ENCODE data around the gene EFNB3.

EFNB3 gene

GRCh38 chr17:7697828-7698588, 7.0 kb upstream of the EFNB3 start:
- DNase-seq (ENCODE audit: low read depth in 2 of 2) = no peak

- no peak for DNase-seq (ENCODE audit: low read depth in 2 of 2)
These were observed 4.5 kb upstream of the EFNB3 start for GRCh38 chr17:7700510-7700909.

- no peak for DNase-seq (ENCODE audit: low read depth in 2 of 2)
These were observed 3.3 kb upstream of the EFNB3 start for GRCh38 chr17:7701681-7702080.

GRCh38 chr17:7702776-7703175, 2.2 kb upstream of the EFNB3 start:
- DNase-seq (ENCODE audit: low read depth in 2 of 2) = no peak

GRCh38 chr17:7703584-7704479, 1.2 kb upstream of the EFNB3 start:
- DNase-seq (ENCODE audit: low read depth in 2 of 2) = no peak

GRCh38 chr17:7705269-7706255, 560 bp downstream of the EFNB3 start:
- no peak for DNase-seq (ENCODE audit: low read depth in 2 of 2)

- DNase-seq (ENCODE audit: low read depth in 2 of 2) = no peak
These were observed 1.8 kb downstream of the EFNB3 start for GRCh38 chr17:7706631-7707354.

- DNase-seq (ENCODE audit: low read depth in 2 of 2) = no peak
These were observed 2.4 kb downstream of the EFNB3 start for GRCh38 chr17:7707446-7707845.

- no peak for DNase-seq (ENCODE audit: low read depth in 2 of 2)
These were observed 3.1 kb downstream of the EFNB3 start for GRCh38 chr17:7707858-7708750.

- no peak for DNase-seq (ENCODE audit: low read depth in 2 of 2)
These were observed 4.0 kb downstream of the EFNB3 start for GRCh38 chr17:7709031-7709430.

GRCh38 chr17:7710301-7710700, 5.3 kb downstream of the EFNB3 start:
- no peak for DNase-seq (ENCODE audit: low read depth in 2 of 2)

- no peak for DNase-seq (ENCODE audit: low read depth in 2 of 2)
These were observed 6.2 kb downstream of the EFNB3 start for GRCh38 chr17:7711051-7711755.

GRCh38 chr17:7712111-7712771, 7.2 kb downstream of the EFNB3 start:
- DNase-seq (ENCODE audit: low read depth in 2 of 2) = no peak

- DNase-seq (ENCODE audit: low read depth in 2 of 2) = no peak
These were observed 8.8 kb downstream of the EFNB3 start for GRCh38 chr17:7713782-7714181.

- no peak for DNase-seq (ENCODE audit: low read depth in 2 of 2)
These were observed 10.0 kb downstream of the EFNB3 start for GRCh38 chr17:7714721-7715594.

- no peak for DNase-seq (ENCODE audit: low read depth in 2 of 2)
These were observed 11.2 kb downstream of the EFNB3 start for GRCh38 chr17:7715936-7716886.

Data from stimulated activated CD8-positive, alpha-beta memory T cell treated with anti-CD3 and anti-CD28 coated beads, Interleukin-15, amount 100 ng/mL, for 4 hours (primary cell).